CD4-positive, alpha-beta T cell treated with Interleukin-21 for 1 hour (primary cell): ENCODE results near the gene NCAM1.

Experiments
- DNase-seq: peaks from one replicate; pipeline ENCODE4 v3.0.0-alpha.2; 2020

Gene NCAM1

GRCh38 chr11:113322158-113322557, 360.9 kb downstream of the NCAM1 start:
- no peak for DNase-seq

GRCh38 chr11:113324250-113324649, 363.0 kb downstream of the NCAM1 start:
- no peak for DNase-seq
